Choroid plexus epithelial cell (primary cell): ENCODE measurements around the gene BCAS3.
A peak's percentile ranks its signal among the peaks of the same experiment; 100 is the strongest.

Experiments
- DNase-seq: peaks from one replicate; pipeline ENCODE4 v3.0.0-alpha.2; 2010; ENCODE audit warnings: low read depth
- H3K4me3 ChIP-seq: 2 replicates; pipeline ENCODE4 v1.5.1; 2011; ENCODE audit warnings: low read depth, mild to moderate bottlenecking, control low read depth, low read length, moderate library complexity
- TF ChIP-seq, protein P1 (sequence below): conservative IDR thresholded peaks from 2 replicates; pipeline ENCODE4 v1.5.1; 2011; ENCODE audit warnings: low read depth, mild to moderate bottlenecking, control low read depth, inconsistent platforms, low read length, moderate library complexity

BCAS3 gene

DNA sequence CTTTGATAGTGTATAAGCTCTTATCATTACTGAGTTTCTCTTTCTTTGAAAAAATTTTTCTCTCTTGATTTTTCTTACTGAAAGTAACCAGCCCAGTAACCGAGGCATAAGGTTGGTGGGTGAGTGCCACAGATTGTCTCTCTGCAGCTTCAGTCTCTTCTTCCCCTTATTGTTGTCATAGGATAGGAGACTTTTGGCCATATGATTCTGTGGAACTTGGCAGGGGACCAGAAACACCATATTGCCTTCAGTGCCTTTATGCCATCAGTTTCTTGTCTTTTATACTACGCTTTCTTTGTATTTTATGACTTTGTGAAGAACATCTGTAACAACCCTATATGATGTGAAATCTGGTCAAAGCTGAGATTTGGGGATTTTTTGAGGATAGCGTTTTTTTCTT is 380.4 kb downstream of the BCAS3 start:
- TF ChIP-seq, protein P1, sequence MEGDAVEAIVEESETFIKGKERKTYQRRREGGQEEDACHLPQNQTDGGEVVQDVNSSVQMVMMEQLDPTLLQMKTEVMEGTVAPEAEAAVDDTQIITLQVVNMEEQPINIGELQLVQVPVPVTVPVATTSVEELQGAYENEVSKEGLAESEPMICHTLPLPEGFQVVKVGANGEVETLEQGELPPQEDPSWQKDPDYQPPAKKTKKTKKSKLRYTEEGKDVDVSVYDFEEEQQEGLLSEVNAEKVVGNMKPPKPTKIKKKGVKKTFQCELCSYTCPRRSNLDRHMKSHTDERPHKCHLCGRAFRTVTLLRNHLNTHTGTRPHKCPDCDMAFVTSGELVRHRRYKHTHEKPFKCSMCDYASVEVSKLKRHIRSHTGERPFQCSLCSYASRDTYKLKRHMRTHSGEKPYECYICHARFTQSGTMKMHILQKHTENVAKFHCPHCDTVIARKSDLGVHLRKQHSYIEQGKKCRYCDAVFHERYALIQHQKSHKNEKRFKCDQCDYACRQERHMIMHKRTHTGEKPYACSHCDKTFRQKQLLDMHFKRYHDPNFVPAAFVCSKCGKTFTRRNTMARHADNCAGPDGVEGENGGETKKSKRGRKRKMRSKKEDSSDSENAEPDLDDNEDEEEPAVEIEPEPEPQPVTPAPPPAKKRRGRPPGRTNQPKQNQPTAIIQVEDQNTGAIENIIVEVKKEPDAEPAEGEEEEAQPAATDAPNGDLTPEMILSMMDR: no peak
- no peak overlapping the region for H3K4me3 ChIP-seq
- DNase-seq: no peak

DNA sequence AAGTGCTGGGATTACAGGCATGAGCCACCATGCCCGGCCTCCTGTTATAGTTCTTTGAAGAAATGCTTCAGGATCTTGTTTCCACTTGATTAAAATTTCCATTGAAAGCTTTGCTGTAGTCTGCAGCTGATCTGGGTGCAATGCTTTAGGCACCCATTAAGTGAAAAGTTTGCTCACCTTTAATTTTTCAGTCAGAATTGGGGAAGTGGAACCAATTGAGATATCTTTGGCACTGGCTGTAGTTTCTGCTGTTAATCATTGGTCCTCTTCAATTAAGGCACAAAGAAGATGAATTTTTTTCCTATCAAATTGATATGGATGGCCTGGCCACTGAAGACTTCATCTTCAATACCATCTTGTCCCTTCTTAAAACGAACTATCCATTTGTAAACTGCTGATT is 385.9 kb downstream of the BCAS3 start:
- DNase-seq: no peak

DNA sequence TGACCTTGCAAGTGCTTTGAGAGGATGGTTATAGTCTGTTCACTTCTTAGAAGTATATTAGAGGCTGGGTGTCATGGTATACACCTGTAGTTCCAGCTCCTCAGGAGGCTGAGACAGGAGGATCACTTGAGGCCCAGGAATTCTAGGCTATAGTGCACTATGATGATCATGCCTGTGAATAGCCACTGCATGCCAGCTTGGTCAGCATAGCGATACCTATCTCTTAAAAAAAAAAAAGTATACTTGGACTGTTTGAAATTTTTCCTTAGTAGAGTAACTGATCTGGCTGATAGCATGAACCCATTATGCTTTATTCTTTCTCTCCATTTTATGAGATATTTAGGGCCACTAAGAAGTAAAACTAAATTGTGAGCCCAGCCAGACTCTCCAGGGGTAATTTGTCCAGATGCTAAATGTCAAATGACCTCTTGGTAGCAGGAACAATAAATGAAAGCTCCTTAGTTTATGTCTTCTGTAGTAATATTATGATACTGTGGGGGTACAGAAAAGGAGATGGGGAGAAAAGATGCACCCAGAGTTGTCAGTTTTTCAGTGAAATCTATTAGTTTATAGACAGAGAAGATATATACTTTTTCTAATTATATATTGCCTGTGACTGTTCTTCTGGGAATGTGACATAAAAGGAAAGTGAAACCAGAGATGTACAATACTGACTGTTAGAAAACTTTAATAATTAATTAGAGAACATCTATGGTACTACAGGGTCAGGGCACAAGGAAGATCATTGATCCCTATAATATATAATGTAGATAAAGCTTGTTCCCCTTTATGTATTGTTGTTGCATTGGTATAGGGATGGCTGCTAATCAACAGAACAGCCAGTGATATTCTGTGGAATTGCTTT is 386.7 kb downstream of the BCAS3 start:
- TF ChIP-seq, protein P1: no peak
- no peak overlapping the region for H3K4me3 ChIP-seq
- DNase-seq: peak; percentile 26

More for the DNA sequence above, 385.9 kb downstream of the BCAS3 start:
- TF ChIP-seq, protein P1: no peak
- no peak overlapping the region for H3K4me3 ChIP-seq

DNA sequence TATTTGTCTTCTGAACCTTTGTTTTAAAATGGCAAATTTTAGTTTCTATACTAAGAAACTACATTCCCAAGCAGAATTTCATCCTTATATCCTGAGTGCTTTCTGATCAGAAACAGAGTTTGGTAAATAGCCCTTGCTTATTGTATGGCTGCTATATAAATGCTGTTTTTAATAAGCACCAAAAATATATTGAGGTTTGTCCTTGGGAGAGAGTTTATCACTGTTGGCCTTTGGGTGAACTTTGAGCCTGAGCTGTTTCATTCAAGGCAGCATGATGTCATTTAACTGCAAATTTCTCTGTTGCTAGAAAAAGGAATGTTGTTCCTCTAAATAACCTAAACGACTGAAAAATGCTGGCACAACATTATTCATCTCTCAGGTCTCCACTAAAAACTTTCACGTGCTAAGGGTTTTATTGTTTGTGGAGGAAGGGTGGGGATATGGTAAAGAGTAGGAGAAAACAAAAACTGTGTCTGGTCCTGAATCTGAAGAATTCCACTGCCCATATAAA is 387.7 kb downstream of the BCAS3 start:
- TF ChIP-seq, protein P1: no peak
- DNase-seq: peak; percentile 63
- no peak overlapping the region for H3K4me3 ChIP-seq

DNA sequence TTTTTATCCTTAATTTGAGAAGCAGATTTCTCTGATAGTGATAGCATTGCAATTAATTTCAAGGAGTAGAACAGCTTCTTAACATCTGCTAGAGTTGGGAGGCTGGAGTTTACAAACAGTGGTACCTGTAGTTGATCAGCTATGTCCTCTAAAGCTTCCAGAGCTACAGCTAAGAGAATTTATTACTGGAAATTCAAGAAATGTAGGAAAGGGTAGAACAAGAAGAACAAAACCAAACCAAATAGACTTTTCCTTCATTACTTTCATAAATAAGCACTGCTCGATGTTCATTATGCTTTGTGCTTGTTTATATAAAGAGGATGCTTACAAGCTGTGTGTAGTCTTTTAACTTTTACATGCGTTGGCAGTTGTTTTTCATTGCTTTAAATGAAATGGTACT is 388.4 kb downstream of the BCAS3 start:
- TF ChIP-seq, protein P1: no peak
- no peak for DNase-seq
- no peak overlapping the region for H3K4me3 ChIP-seq

DNA sequence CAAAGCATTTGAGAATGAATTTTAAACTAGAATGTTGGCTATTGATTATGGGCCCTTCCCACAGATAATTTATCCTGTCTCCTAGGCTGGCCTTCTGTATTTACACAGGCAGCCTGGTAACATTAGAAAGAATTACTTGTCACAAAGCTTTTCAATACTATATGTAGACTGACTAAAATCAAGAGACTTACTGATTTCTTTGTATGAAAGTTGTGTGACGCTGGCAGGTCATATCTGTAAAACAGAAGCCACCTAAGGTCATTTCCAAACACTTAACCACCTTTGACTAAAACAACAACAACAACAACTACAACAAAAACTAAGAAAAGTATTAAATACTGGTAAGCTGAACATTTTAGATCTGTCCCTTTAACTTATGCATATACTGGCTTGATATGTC is 393.0 kb downstream of the BCAS3 start:
- H3K4me3 ChIP-seq: no peak overlapping the region
- TF ChIP-seq, protein P1: no peak
- no peak for DNase-seq

DNA sequence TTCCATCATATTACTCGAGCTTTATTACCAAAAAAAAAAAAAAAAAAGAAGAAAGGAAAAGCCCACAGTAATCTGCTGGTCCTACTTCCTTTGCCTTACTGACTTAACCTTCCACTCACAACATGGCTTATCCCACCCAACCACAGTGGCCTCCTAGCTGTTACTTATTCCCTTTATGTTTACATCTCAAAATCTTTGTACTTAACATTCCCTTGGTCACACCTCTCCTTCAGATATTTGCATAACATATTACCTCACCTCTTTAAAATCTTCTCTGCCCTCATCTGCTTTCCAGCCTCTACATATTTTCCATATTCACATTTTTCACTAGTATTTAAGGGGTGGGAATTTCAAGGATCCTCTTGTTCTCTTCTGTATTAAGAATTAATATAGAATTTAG is 395.0 kb downstream of the BCAS3 start:
- H3K4me3 ChIP-seq: no peak overlapping the region
- TF ChIP-seq, protein P1: no peak
- peak; percentile 41 for DNase-seq
